Cardiac fibroblast (primary cell): Measurements from ENCODE around the gene TENT5D.
"Not testable (repeated sequence)": the region's sequence is repeated elsewhere in the genome, so short reads cannot be mapped to it uniquely, and the experiment has no call there.

Experiments used
- DNase-seq, 2 donors: peaks; one replicate each; pipeline versions ENCODE4 v3.0.0 to v3.0.0-alpha.2; 2010; ENCODE audit warnings: low read depth in 2 of 2
- H3K4me3 ChIP-seq, 2 donors: replicated peaks in 1 of 2; 1 replicate in 1 of 2; 2 replicates in 1 of 2; pipeline ENCODE4 v1.5.1; 2011; ENCODE audit warnings: low read depth in 2 of 2, low read length in 2 of 2, mild to moderate bottlenecking in 2 of 2, moderate library complexity in 1 of 2
- TF ChIP-seq, protein P1 (sequence below): IDR thresholded peaks from one replicate; pipeline ENCODE4 v1.5.1; 2011; ENCODE audit warnings: low read depth, mild to moderate bottlenecking, low read length, inconsistent platforms

Gene TENT5D

GRCh38 chrX:80431505-80431832, 11.2 kb downstream of the TENT5D start:
- TF ChIP-seq, protein P1, sequence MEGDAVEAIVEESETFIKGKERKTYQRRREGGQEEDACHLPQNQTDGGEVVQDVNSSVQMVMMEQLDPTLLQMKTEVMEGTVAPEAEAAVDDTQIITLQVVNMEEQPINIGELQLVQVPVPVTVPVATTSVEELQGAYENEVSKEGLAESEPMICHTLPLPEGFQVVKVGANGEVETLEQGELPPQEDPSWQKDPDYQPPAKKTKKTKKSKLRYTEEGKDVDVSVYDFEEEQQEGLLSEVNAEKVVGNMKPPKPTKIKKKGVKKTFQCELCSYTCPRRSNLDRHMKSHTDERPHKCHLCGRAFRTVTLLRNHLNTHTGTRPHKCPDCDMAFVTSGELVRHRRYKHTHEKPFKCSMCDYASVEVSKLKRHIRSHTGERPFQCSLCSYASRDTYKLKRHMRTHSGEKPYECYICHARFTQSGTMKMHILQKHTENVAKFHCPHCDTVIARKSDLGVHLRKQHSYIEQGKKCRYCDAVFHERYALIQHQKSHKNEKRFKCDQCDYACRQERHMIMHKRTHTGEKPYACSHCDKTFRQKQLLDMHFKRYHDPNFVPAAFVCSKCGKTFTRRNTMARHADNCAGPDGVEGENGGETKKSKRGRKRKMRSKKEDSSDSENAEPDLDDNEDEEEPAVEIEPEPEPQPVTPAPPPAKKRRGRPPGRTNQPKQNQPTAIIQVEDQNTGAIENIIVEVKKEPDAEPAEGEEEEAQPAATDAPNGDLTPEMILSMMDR: no peak
- H3K4me3 ChIP-seq: no peak overlapping the region
- no peak for DNase-seq

DNA sequence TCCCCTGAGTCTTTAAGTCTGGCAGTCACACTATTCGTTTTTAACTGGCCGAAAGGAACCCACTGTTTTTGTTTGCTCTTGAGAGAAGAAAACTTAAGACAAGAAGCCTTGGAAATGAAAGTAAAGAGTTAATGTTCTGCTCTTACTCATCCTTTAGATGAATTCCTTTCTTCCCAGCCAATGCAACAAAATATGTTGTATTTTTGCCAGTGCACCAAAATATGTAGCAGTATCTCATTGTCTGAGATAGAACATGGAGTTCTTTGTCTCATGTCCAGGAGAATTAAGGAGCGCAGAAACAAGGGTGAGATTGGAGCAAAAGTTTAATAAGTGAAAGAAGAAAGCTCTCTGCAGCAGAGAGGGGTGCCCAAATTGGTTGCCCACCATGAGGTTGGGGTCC, 12.2 kb downstream of the TENT5D start:
- DNase-seq: peak; percentile 4 to 13
- TF ChIP-seq, protein P1: no peak
- no peak overlapping the region for H3K4me3 ChIP-seq

GRCh38 chrX:80432863-80433262, 12.6 kb downstream of the TENT5D start:
- TF ChIP-seq, protein P1: no peak
- no peak overlapping the region for H3K4me3 ChIP-seq
- peak; percentile 22 to 44 for DNase-seq

GRCh38 chrX:80468166-80468565, 47.9 kb downstream of the TENT5D start:
- DNase-seq, H3K4me3 ChIP-seq: not testable (repeated sequence)

GRCh38 chrX:80471582-80471981, 51.3 kb downstream of the TENT5D start:
- DNase-seq: no peak
- TF ChIP-seq, protein P1: no peak
- H3K4me3 ChIP-seq: no peak overlapping the region

- TF ChIP-seq, protein P1: no peak
- no peak overlapping the region for H3K4me3 ChIP-seq
- DNase-seq: no peak
Observed at GRCh38 chrX:80485543-80485942, 65.3 kb downstream of the TENT5D start.

GRCh38 chrX:80486299-80486698, 66.1 kb downstream of the TENT5D start:
- DNase-seq: no peak
- no peak overlapping the region for H3K4me3 ChIP-seq
- TF ChIP-seq, protein P1: no peak
